Measurements from ENCODE around the gene WDR76.
"Not testable (repeated sequence)": the region's sequence is repeated elsewhere in the genome, so short reads cannot be mapped to it uniquely, and the experiment has no call there.

Gene WDR76

GRCh38 chr15:43826508-43827341 is at the start of gene WDR76:
WDR76 (plus strand) TSS chr15:43827002; CDS start chr15:43827033, 31 bp downstream.
- peak; percentile 66 to 83 for DNase-seq (ENCODE audit: low read depth in 2 of 2)

- DNase-seq (ENCODE audit: low read depth in 2 of 2) = peak; percentile 73 to 86
Measured at GRCh38 chr15:43777267-43777914, 49.4 kb upstream of the WDR76 start.

DNA sequence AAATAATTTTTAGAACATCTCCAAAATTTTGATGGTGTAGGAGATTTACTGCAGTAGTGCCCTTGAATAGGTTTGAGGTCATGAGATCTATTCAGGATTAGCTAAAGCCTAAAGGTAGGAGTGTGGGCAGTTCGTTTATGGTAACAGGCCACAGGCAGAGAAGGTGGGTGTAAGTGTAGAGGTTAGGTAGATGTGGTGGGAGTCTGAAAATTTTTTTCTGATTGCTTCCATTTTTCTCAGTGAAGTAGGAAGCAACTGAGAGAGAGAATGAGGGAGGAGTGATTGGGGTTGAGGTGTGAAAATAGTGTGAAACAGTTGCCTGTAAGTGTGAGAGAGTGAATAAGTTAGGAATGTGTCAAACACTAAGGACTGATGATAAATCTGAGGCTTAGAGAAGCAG is 47.8 kb upstream of the WDR76 start:
- DNase-seq (ENCODE audit: low read depth in 2 of 2) = no peak

GRCh38 chr15:43789409-43789808 is 37.4 kb upstream of the WDR76 start:
- DNase-seq (ENCODE audit: low read depth in 2 of 2) = no peak

- peak; percentile 100 for DNase-seq (ENCODE audit: low read depth in 2 of 2)
Measured at GRCh38 chr15:43791993-43792760, 34.6 kb upstream of the WDR76 start, which contains the start of gene SERF2. SERF2 (plus strand) TSS chr15:43792320; CDS start chr15:43792377, 57 bp downstream.

- no peak for DNase-seq (ENCODE audit: low read depth in 2 of 2)
Measured at GRCh38 chr15:43792761-43793476, 33.9 kb upstream of the WDR76 start.

GRCh38 chr15:43793647-43794046 is 33.2 kb upstream of the WDR76 start:
- no peak for DNase-seq (ENCODE audit: low read depth in 2 of 2)

DNA sequence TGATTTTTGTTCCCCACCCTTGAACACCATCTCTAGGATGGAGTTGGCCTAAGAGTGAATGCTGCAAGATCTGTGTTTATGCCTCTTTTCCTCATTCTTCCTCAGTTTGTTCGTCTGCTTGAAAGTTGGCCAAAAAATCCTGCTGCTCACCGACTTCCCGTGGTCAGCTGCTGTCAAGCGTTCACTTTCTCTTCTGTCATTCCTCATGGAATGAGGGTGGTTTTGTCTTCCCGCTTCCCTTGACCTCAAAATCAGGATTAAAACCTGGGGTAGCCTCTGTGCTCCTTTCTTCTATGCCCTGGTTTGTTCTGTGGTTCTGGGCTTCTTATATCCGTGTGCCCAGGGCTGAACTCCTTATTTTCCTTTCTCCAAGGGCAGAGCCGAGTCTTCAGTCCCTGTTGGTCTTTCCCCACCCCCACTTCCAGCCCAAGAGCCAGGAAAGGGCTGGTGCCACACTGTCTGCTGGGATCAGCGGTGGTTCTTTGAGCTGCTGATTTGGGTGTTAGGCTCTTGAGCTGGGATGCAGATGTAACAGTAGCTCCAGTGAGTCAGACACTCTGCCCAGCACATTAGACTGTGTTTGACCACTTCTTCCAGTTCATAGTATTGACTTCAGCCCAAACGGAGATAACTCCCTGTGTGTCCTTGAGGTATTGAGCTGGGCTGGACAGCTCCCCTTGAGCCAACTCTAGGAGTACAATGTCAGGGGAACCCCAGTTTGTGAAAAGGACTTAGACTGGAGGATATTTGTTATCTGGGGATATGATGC is 32.3 kb upstream of the WDR76 start:
- DNase-seq (ENCODE audit: low read depth in 2 of 2) = no peak

- DNase-seq (ENCODE audit: low read depth in 2 of 2) = no peak
Measured at GRCh38 chr15:43795197-43795596, 31.6 kb upstream of the WDR76 start.

GRCh38 chr15:43795997-43796396 is 30.8 kb upstream of the WDR76 start:
- DNase-seq (ENCODE audit: low read depth in 2 of 2) = no peak

GRCh38 chr15:43796566-43796965 is 30.2 kb upstream of the WDR76 start:
- DNase-seq (ENCODE audit: low read depth in 2 of 2) = no peak

- no peak for DNase-seq (ENCODE audit: low read depth in 2 of 2)
Measured at GRCh38 chr15:43799209-43799944, 27.4 kb upstream of the WDR76 start.

DNA sequence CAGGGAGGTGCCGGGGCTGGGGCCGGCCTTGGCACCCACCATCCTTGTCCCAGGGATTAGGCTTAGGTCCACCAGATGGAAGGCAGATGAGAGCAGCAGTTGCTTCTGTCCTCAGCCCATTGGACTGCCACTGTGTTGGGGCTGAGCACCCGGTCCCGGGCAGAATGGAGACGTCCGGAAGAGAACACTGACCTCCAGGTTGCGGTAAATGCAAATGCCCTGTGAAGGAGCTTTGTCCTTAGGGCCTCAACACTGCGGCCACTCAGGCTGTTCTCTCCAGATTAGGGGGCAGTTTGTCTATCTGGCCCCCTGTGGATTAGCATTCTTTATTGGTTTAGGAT is 26.9 kb upstream of the WDR76 start, which contains the start of gene SERINC4:
Gene SERINC4, minus strand, starts transcription at position 276 of the 341 bp plus-strand sequence. Its CDS starts 234 bp downstream, at position 42.
- DNase-seq (ENCODE audit: low read depth in 2 of 2) = no peak

GRCh38 chr15:43800286-43801141 is 26.3 kb upstream of the WDR76 start, which contains the start of gene HYPK:
HYPK (plus strand) TSS chr15:43800599; CDS start chr15:43800623, 24 bp downstream.
- DNase-seq (ENCODE audit: low read depth in 2 of 2) = peak; percentile 78 to 87

DNA sequence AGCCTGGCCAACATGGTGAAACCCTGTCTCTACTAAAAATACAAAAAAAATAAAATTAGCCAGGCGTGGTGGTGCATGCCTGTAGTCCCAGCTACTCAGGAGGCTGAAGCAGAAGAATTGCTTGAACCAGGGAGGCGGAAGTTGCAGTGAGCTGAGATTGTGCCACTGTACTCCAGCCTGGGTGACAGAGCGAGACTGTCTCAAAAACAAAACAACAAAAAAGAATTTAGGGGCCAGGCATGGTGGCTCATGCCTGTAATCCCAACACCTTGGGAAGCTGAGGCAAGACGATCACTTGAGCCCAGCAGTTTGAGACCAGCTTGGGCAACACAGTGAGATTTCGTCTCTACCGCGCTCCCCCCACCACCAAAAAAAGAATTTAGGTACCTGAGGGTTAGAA is 24.1 kb upstream of the WDR76 start:
- DNase-seq (ENCODE audit: low read depth in 2 of 2) = not testable (repeated sequence)

- DNase-seq (ENCODE audit: low read depth in 2 of 2) = no peak
Measured at GRCh38 chr15:43808435-43808950, 18.3 kb upstream of the WDR76 start.

DNA sequence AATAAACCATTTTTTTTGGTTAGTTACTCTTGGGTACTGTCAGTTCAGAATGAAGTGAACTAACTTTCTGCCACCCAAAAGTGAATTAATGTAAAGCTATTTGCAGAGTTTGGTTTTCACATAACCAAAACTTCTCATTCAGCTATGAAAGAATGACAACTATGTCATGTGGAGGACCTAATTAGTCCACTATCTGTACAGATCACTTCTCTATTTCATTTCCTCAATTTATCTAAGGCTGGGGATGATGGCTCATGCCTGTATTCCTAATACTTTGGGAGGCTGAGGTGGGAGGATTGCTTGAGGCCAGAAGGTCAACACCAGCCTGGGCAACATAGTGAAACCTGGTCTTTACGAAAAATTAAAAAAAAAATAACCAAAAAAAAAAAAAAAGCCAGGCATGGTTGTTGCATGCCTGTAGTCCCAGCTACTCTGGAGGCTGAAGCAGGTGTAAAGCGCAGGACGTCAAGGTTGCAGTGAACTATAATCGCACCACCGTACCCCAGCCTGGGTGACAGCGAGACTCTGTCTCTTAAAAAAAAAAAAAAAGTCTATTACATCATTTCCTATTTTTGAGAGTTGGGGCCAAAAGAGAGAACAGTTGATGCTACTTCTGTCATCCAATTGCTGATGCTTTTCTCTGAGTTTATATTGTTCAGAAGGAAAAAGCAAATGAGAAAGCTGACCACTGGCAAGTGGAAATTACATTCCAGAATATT is 17.7 kb upstream of the WDR76 start:
- no peak for DNase-seq (ENCODE audit: low read depth in 2 of 2)

DNA sequence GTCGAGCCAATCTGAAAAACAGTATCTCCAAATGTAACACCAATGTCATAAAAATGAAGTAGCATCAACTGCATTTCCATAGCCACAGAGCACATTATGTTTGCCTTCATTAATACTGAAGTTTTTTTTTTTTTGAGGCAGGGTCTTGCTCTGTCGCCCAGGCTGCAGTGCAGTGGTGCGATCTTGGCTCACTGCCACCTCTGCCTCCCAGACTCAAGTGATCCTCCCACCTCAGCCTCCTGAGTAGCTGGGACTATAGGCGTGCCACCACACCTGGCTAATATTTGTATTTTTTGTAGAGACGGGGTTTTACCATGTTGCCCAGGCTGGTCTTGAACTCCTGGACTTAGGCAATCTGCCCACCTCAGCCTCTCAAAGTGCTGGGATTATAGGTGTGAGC is 11.7 kb upstream of the WDR76 start:
- not testable (repeated sequence) for DNase-seq (ENCODE audit: low read depth in 2 of 2)
